IMR-90 (cell line): ENCODE measurements around the gene DUT. TPM values are rescaled to one million over a fixed set of nuclear protein-coding genes. Genes with fewer than 3 reads are reported as not detected.

Experiments used
- ATAC-seq: fragments of 200-7000 bp; cut with Tn5 transposase; 2 replicates; pipeline ENCODE4 v1.9.1; 2020; ENCODE audit warnings: low read depth, mild to moderate bottlenecking, moderate library complexity
- BruUV-seq: library from RNA; stranded (reverse); fragments of 400-500 nt; replicated peaks from 2 replicates; lab custom pipeline; 2021; lab: Mats Ljungman, UMichigan
- CTCF ChIA-PET: fragments of 300-600 bp; formaldehyde crosslinking; extraction: SDS; loops from one replicate; lab custom pipeline; 2021; ENCODE audit warnings: antibody characterized with exemption; lab: Yijun Ruan, JAX
- POLR2A ChIA-PET: fragments of 300-600 bp; sonication (Branson Sonifier 250); formaldehyde crosslinking; loops from one replicate; lab custom pipeline; 2022; ENCODE audit warnings: antibody characterized with exemption; ENCODE audit not compliant: unreplicated experiment; lab: Charles Lee
- DNase-seq: peaks from one replicate; pipeline ENCODE4 v3.0.0; 2013
- H2AFZ ChIP-seq: replicated peaks from 2 replicates; pipeline ENCODE3; 2013; ENCODE audit warnings: low read length, mild to moderate bottlenecking; ENCODE audit not compliant: poor library complexity
- H2AK5ac ChIP-seq: 2 replicates; pipeline ENCODE4 v1.6.1; 2013; ENCODE audit warnings: low read depth, low read length, inconsistent platforms
- H2AK9ac ChIP-seq: replicated peaks from 2 replicates; pipeline ENCODE3; 2013; ENCODE audit warnings: mild to moderate bottlenecking, low read depth, low read length, moderate library complexity; ENCODE audit not compliant: poor library complexity
- H2BK120ac ChIP-seq: 2 replicates; pipeline ENCODE4 v1.6.1; 2013; ENCODE audit warnings: low read depth, low read length, inconsistent platforms
- H2BK15ac ChIP-seq: 3 replicates; pipeline ENCODE4 v1.6.1; 2013; ENCODE audit warnings: low read depth, low read length, inconsistent platforms
- H2BK20ac ChIP-seq: 2 replicates; pipeline ENCODE4 v1.6.1; 2013; ENCODE audit warnings: low read depth, mild to moderate bottlenecking, inconsistent platforms, low read length, moderate library complexity
- H2BK5ac ChIP-seq: 2 replicates; pipeline ENCODE4 v1.6.1; 2013; ENCODE audit warnings: mild to moderate bottlenecking, low read depth, low read length, inconsistent platforms; ENCODE audit not compliant: poor library complexity, severe bottlenecking
- H3K14ac ChIP-seq: replicated peaks from 2 replicates; pipeline ENCODE4 v1.6.1; 2013; ENCODE audit warnings: low read depth, low read length, inconsistent platforms
- H3K18ac ChIP-seq: 2 replicates; pipeline ENCODE4 v1.6.1; 2013; ENCODE audit warnings: low read depth, low read length, control low read depth
- H3K23ac ChIP-seq: 2 replicates; pipeline ENCODE4 v1.6.1; 2013; ENCODE audit warnings: low read depth, low read length, inconsistent platforms
- H3K27ac ChIP-seq: 2 replicates; pipeline ENCODE4 v1.5.1; 2013; ENCODE audit warnings: mild to moderate bottlenecking, control low read depth, low read length; ENCODE audit not compliant: insufficient read depth
- H3K27me3 ChIP-seq: 2 replicates; pipeline ENCODE4 v1.6.1; 2013; ENCODE audit warnings: low read length; ENCODE audit not compliant: control insufficient read depth, insufficient read depth
- H3K36me3 ChIP-seq: 2 replicates; pipeline ENCODE4 v1.6.1; 2013; ENCODE audit warnings: low read length, mixed read lengths; ENCODE audit not compliant: control insufficient read depth, insufficient read depth
- H3K4ac ChIP-seq: 2 replicates; pipeline ENCODE4 v1.6.1; 2013; ENCODE audit warnings: low read depth, low read length, inconsistent platforms
- H3K4me1 ChIP-seq: 2 replicates; pipeline ENCODE4 v1.6.1; 2013; ENCODE audit warnings: low read length, mixed read lengths; ENCODE audit not compliant: control insufficient read depth, insufficient read depth
- H3K4me2 ChIP-seq: 2 replicates; pipeline ENCODE4 v1.6.1; 2013; ENCODE audit warnings: low read depth, mild to moderate bottlenecking, control low read depth, low read length, moderate library complexity
- H3K4me3 ChIP-seq: 2 replicates; pipeline ENCODE4 v1.5.1; 2013; ENCODE audit warnings: low read depth, mild to moderate bottlenecking, control low read depth, low read length, moderate library complexity; ENCODE audit not compliant: insufficient read depth
- H3K56ac ChIP-seq: 2 replicates; pipeline ENCODE4 v1.6.1; 2013; ENCODE audit warnings: low read length, inconsistent platforms; ENCODE audit not compliant: insufficient read depth; ENCODE audit errors: extremely low read depth
- H3K79me1 ChIP-seq, 2 experiments: 2 replicates each; pipeline ENCODE4 v1.6.1; 2013; ENCODE audit warnings: low read length in 2 of 2, inconsistent platforms in 1 of 2, low read depth in 1 of 2
- H3K9ac ChIP-seq: 2 replicates; pipeline ENCODE4 v1.6.1; 2013; ENCODE audit warnings: low read depth, low read length, control low read depth
- H3K9me1 ChIP-seq: 2 replicates; pipeline ENCODE4 v1.6.1; 2013; ENCODE audit warnings: low read length, inconsistent platforms; ENCODE audit not compliant: insufficient read depth
- H3K9me3 ChIP-seq: 2 replicates; pipeline ENCODE4 v1.6.1; 2013; ENCODE audit warnings: low read length; ENCODE audit not compliant: control insufficient read depth, insufficient read depth
- H4K20me1 ChIP-seq: 2 replicates; pipeline ENCODE4 v1.6.1; 2013; ENCODE audit warnings: low read length, inconsistent platforms; ENCODE audit not compliant: insufficient read depth
- H4K5ac ChIP-seq: 2 replicates; pipeline ENCODE4 v1.6.1; 2013; ENCODE audit warnings: mild to moderate bottlenecking, low read depth, low read length, control low read depth
- H4K8ac ChIP-seq, 2 experiments: 2 replicates each; pipeline ENCODE4 v1.6.1; 2013; ENCODE audit warnings: low read depth in 2 of 2, low read length in 2 of 2, control low read depth in 1 of 2, inconsistent platforms in 1 of 2
- H4K91ac ChIP-seq: 2 replicates; pipeline ENCODE4 v1.6.1; 2013; ENCODE audit warnings: low read depth, low read length, inconsistent platforms; ENCODE audit not compliant: insufficient read depth
- BHLHE40 ChIP-seq: fragments of 150-350 bp; IDR thresholded peaks from 2 replicates; pipeline ENCODE4 v1.6.1; 2016; ENCODE audit warnings: mild to moderate bottlenecking, low read depth, low read length
- CEBPB ChIP-seq: IDR thresholded peaks from 2 replicates; pipeline ENCODE4 v1.6.1; 2012; ENCODE audit warnings: low read depth, low read length, improper control_type of control experiment
- CHD1 ChIP-seq: IDR thresholded peaks from 2 replicates; pipeline ENCODE4 v1.6.1; 2012; ENCODE audit warnings: low read depth, low read length, improper control_type of control experiment
- ELK1 ChIP-seq: fragments of 150-350 bp; IDR thresholded peaks from 2 replicates; pipeline ENCODE4 v1.6.1; 2016; ENCODE audit warnings: low read depth, mild to moderate bottlenecking, low read length, moderate library complexity, borderline replicate concordance
- FOS ChIP-seq: fragments of 150-350 bp; IDR thresholded peaks from 2 replicates; pipeline ENCODE4 v1.6.1; 2016; ENCODE audit warnings: low read depth, low read length
- MAFK ChIP-seq: IDR thresholded peaks from 2 replicates; pipeline ENCODE4 v1.6.1; 2012; ENCODE audit warnings: low read depth, low read length, improper control_type of control experiment
- MAZ ChIP-seq: IDR thresholded peaks from 2 replicates; pipeline ENCODE4 v1.6.1; 2012; ENCODE audit warnings: low read depth, mild to moderate bottlenecking, low read length, improper control_type of control experiment, moderate library complexity, borderline replicate concordance
- MXI1 ChIP-seq: IDR thresholded peaks from 2 replicates; pipeline ENCODE4 v1.6.1; 2012; ENCODE audit warnings: low read depth, mild to moderate bottlenecking, low read length, moderate library complexity, borderline replicate concordance
- NFE2L2 ChIP-seq: fragments of 150-350 bp; IDR thresholded peaks from 2 replicates; pipeline ENCODE4 v1.6.1; 2016; ENCODE audit warnings: low read depth, mild to moderate bottlenecking, low read length
- POLR2A ChIP-seq: IDR thresholded peaks from 2 replicates; pipeline ENCODE4 v1.6.1; 2012; ENCODE audit warnings: mild to moderate bottlenecking, low read depth, low read length
- RAD21 ChIP-seq: IDR thresholded peaks from 2 replicates; pipeline ENCODE4 v1.6.1; 2012; ENCODE audit warnings: low read length, improper control_type of control experiment
- RCOR1 ChIP-seq: IDR thresholded peaks from 2 replicates; pipeline ENCODE4 v1.6.1; 2012; ENCODE audit warnings: mild to moderate bottlenecking, low read length, improper control_type of control experiment; ENCODE audit not compliant: insufficient replicate concordance
- RFX5 ChIP-seq: IDR thresholded peaks from 2 replicates; pipeline ENCODE4 v1.8.0; 2012; ENCODE audit warnings: low read depth, mild to moderate bottlenecking, low read length, moderate library complexity
- SMC3 ChIP-seq: fragments of 150-350 bp; IDR thresholded peaks from 2 replicates; pipeline ENCODE4 v1.6.1; 2016; ENCODE audit warnings: low read depth, mild to moderate bottlenecking, antibody characterized with exemption, low read length, moderate library complexity
- WGBS, 2 experiments: methylation state at CpG; one replicate each; pipeline versions ENCODE4 v1.1.5 to v1.1.7; 2013; ENCODE audit warnings: missing lambda C conversion rate in 2 of 2; ENCODE audit not compliant: insufficient read length in 1 of 2; ENCODE audit errors: extremely low coverage in 2 of 2; 5-methylcytosine and 5-hydroxymethylcytosine counted together
- dilution Hi-C: fragments of 300-500 bp; cut with HindIII; formaldehyde crosslinking; loops from one replicate; pipeline ENCODE4 v1.14.3; 2018; ENCODE audit warnings: low sequenced_read_pairs; ENCODE audit not compliant: unreplicated experiment
- in situ Hi-C: fragments of 300-500 bp; cut with MboI; formaldehyde crosslinking; loops from 3 replicates; pipeline ENCODE4 v1.14.3; 2019; ENCODE audit warnings: low sequenced_read_pairs, inconsistent platforms, mixed read lengths
- intact Hi-C: fragments of 100-400 bp; cut with micrococcal nuclease; formaldehyde crosslinking; loops from 2 replicates; pipeline ENCODE4 v1.10.0; 2022
- polyA plus RNA-seq, 3 experiments: library from polyadenylated mRNA; depleted of rRNA; stranded (reverse); fragments of >200 nt; gene quantifications; 2 replicates each; pipeline ENCODE4 v1.2.3, GENCODE V29; 2012; ENCODE audit warnings: low replicate concordance in 1 of 3
- total RNA-seq: library from RNA; depleted of rRNA; stranded (reverse); fragments of >200 nt; gene quantifications from 2 replicates; pipeline ENCODE4 v1.2.3, GENCODE V29; 2012
- TF ChIP-seq, protein P1 (sequence below): conservative IDR thresholded peaks from 2 replicates; pipeline ENCODE4 v1.5.1; 2012; ENCODE audit warnings: mild to moderate bottlenecking, low read depth, low read length, improper control_type of control experiment
- TF ChIP-seq, protein P2 (sequence below): fragments of 150-350 bp; IDR thresholded peaks from 2 replicates; pipeline ENCODE4 v1.6.1; 2017; ENCODE audit warnings: mild to moderate bottlenecking, antibody characterized with exemption, low read length, low read depth

The DUT gene
- total and polyA plus RNA-seq, 2 of the 4 experiments (the other 2 are of a cell fraction), result 18.8 to 36.4 TPM

DNA sequence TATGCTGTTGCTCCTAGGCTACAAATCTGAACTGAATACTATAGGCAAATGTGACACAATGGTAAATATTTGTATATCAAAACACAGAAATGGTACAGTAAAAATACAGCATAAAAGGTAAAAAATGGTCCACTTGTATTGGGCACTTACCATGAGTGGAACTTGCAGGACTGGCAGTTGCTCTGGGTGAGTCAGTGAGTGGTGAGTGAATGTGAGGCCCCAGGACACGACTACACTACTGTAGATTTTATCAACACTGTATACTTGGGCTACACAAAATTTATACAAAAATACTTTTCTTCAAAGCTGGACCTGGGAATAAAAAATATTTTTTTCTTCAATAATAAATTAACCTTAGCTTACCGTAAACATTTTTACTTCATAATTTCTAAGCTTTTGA, 41.6 kb upstream of the DUT start:
- no peaks in the 10 kb centered on the region; the same call in 1 of the 2 replicates for H3K4me1 ChIP-seq
- TF ChIP-seq ELK1 (no peak), CHD1 (no peak), NFE2L2 (no peak), POLR2A (no peak), CEBPB (no peak), BHLHE40 (no peak), MAFK (no peak), FOS (no peak), RAD21 (no peak), RCOR1 (no peak), SMC3 (no peak), MXI1 (no peak), MAZ (no peak), RFX5 (no peak)
- TF ChIP-seq, protein P1, sequence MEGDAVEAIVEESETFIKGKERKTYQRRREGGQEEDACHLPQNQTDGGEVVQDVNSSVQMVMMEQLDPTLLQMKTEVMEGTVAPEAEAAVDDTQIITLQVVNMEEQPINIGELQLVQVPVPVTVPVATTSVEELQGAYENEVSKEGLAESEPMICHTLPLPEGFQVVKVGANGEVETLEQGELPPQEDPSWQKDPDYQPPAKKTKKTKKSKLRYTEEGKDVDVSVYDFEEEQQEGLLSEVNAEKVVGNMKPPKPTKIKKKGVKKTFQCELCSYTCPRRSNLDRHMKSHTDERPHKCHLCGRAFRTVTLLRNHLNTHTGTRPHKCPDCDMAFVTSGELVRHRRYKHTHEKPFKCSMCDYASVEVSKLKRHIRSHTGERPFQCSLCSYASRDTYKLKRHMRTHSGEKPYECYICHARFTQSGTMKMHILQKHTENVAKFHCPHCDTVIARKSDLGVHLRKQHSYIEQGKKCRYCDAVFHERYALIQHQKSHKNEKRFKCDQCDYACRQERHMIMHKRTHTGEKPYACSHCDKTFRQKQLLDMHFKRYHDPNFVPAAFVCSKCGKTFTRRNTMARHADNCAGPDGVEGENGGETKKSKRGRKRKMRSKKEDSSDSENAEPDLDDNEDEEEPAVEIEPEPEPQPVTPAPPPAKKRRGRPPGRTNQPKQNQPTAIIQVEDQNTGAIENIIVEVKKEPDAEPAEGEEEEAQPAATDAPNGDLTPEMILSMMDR, result no peak
- TF ChIP-seq, protein P2, sequence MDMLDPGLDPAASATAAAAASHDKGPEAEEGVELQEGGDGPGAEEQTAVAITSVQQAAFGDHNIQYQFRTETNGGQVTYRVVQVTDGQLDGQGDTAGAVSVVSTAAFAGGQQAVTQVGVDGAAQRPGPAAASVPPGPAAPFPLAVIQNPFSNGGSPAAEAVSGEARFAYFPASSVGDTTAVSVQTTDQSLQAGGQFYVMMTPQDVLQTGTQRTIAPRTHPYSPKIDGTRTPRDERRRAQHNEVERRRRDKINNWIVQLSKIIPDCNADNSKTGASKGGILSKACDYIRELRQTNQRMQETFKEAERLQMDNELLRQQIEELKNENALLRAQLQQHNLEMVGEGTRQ, result no peak
- H2BK15ac ChIP-seq, result no peak overlapping the region
- POLR2A ChIA-PET, result no interaction called here
- no peak overlapping the region for H3K18ac ChIP-seq
- H3K9me3 ChIP-seq, result no peaks in the 10 kb centered on the region
- H4K20me1 ChIP-seq, result no peaks in the 10 kb centered on the region
- H3K14ac ChIP-seq, result no peak overlapping the region
- H3K4me2 ChIP-seq, result no peak overlapping the region
- no peak overlapping the region for H2BK20ac ChIP-seq
- no peak overlapping the region for H3K56ac ChIP-seq
- no peak overlapping the region for H2BK5ac ChIP-seq
- WGBS, 2 experiments, result no CpG with 5 or more reads among the region's 2 CpGs
- no peaks in the 10 kb centered on the region for H3K36me3 ChIP-seq
- no peak overlapping the region for H2AK5ac ChIP-seq
- BruUV-seq, result no TSS peak
- dilution Hi-C loops, result no loop called here
- H2AK9ac ChIP-seq, result no peak overlapping the region
- intact Hi-C loops, result loop anchor here (5.0 kb wide), 1 partner anchor 302 kb away; no protein-coding TSS in a partner anchor
- no peaks in the 10 kb centered on the region for H3K79me1 ChIP-seq
- H4K91ac ChIP-seq, result no peak overlapping the region
- no peak overlapping the region for H3K27ac ChIP-seq
- ATAC-seq, result no peak
- no peak overlapping the region for H4K8ac ChIP-seq
- DNase-seq, result peak; percentile 13
- in situ Hi-C loops, result loop anchor here (10.0 kb wide), 1 partner anchor 1095 kb away; no protein-coding TSS in a partner anchor
- H2AFZ ChIP-seq, result no peak overlapping the region
- H2BK120ac ChIP-seq, result no peak overlapping the region
- no peaks in the 10 kb centered on the region for H3K27me3 ChIP-seq
- no peak overlapping the region for H3K4me3 ChIP-seq
- CTCF ChIA-PET, result no interaction called here
- no peaks in the 10 kb centered on the region for H3K9me1 ChIP-seq
- H3K4ac ChIP-seq, result no peak overlapping the region
- H3K23ac ChIP-seq, result no peak overlapping the region
- no peak overlapping the region for H4K5ac ChIP-seq
- no peak overlapping the region for H3K9ac ChIP-seq
